CD1c-positive myeloid dendritic cell (primary cell): ENCODE measurements around the gene ARHGAP25.

Source experiments
- DNase-seq: peaks from one replicate; pipeline ENCODE4 v3.0.0-alpha.2; 2016; ENCODE audit errors: extremely low spot score

Gene ARHGAP25

GRCh38 chr2:68742626-68743415, 8.2 kb downstream of the ARHGAP25 start:
- peak; percentile 68 for DNase-seq

DNA sequence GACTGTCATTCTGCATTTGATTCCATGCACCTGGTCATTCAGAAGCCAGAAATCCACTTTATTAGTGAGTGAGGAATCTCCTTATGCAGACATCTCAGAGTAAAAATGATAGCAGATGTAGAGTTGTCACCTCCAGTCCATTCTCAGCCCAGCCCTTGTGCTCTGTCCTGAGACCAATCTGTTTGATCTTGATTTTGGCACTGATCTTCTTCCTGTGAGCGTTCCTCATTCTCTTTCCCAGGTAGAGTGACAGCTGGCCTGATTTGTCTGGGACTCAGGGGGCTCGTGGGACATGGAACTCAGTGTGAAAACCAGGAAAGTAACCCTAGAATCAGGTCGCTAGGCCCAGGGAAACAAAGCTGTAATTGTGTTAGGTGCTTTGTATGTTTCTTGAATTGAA, 8.9 kb downstream of the ARHGAP25 start:
- DNase-seq = no peak

DNA sequence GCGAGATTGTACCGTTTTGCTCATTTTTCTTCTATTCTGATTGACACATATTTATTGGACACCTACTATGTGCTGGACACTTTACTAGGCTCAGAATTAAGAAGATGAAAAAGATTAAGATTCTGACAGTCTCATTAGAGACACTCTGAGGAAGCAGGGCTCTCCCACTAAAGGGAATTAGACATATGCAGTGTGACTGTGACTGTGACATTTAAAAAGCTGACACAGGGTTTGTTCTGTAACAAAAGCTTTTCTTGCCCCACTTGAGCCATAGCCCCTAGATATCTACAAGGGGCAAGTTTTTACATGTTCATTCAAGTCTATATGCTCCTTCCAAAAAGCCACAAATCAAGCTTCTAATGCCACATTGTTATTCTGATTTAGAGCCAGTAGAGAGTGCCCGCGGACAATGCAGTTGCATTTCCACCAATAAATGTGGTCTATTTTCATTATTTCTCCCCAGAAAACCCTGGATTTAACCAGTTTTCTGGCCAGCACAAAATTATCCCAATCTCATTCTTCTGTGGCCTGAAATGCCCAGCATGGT, 9.8 kb downstream of the ARHGAP25 start:
- DNase-seq = peak; percentile 51

- DNase-seq = peak; percentile 51
Measured at GRCh38 chr2:68745006-68745405, 10.4 kb downstream of the ARHGAP25 start.

- DNase-seq = no peak
Measured at GRCh38 chr2:68746408-68746807, 11.8 kb downstream of the ARHGAP25 start.

- DNase-seq = no peak
Measured at GRCh38 chr2:68747413-68747812, 12.8 kb downstream of the ARHGAP25 start.

GRCh38 chr2:68747900-68748299, 13.3 kb downstream of the ARHGAP25 start:
- DNase-seq = no peak

DNA sequence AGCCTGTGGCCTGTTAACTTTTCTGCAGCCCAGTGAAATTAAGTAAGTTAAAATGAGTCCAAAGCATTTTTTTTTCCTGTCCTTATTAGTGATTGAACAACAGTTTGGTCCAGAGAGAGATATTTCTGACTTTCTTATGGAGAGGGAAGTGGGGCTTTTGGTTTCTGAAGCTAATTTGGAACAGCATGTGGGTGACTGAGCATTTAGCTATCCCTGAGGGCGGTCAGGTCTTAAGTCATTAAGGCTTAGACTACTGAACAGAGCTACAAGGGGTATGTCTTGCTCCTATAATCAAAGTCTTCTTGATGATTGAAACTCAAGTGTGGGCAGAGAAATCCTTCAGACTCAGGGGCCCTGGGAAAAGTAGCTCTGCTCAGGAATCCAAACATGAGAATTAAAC, 14.0 kb downstream of the ARHGAP25 start:
- peak; percentile 54 for DNase-seq

- no peak for DNase-seq
Measured at GRCh38 chr2:68749345-68749744, 14.7 kb downstream of the ARHGAP25 start.

DNA sequence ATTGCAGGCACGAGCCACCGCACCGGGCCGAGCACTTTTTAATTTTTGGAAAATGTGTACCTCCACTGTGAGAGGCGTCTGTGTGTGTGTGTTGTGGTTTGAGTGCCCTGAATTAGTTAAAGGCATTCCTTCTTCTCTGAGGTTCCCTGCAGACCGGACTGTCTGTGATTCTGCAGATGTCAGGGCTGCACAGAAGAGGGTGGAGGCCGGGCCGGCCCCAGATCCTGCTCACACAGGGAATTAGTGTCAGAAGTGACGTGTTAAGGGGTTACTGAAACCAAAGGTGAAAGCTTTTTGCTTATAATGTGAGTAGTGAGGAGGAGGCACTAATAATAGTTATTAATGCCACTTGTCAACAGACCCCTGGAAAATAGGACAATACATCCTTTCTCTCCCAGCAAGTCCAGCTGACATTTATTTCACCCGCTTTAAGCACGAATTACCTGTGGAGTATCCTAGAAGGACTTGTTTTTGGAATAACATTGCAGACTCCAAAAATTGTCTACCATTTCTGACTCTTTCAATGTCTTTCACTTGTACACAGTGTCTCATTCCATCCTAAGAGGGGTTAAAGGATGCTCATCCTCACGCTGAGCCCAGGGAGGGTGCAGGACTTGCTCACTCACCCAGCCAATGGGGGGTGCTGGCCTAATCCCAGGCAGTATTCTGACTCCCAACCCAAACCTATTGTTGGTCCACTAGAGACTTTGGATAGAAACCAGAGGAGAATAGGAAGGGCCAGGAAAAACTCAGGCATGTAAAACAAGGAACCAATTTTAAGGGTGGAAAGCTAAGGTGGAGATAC, 16.2 kb downstream of the ARHGAP25 start:
- DNase-seq = no peak

- DNase-seq = peak; percentile 93
Measured at GRCh38 chr2:68751397-68752339, 17.1 kb downstream of the ARHGAP25 start.

- DNase-seq = no peak
Measured at GRCh38 chr2:68753318-68753717, 18.7 kb downstream of the ARHGAP25 start.

DNA sequence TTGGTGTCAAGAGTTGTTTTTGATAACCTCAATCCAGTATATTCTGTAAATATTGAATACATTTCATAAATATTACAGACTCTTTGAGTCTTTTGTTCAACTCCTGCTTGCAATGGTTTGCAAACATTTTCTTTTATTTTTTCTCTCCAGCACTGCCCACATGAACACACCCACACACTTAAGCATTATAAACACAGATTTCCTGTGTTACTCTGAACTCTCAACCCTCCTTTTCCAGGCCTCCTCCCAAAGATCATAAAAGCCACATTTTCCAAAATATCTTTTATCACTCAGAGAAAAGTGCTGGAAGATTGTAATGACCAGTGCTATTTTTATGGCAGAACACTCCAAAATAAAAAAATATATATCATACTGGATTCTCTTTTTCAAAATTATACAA, 20.5 kb downstream of the ARHGAP25 start:
- no peak for DNase-seq

GRCh38 chr2:68756178-68756577, 21.6 kb downstream of the ARHGAP25 start:
- DNase-seq = no peak

DNA sequence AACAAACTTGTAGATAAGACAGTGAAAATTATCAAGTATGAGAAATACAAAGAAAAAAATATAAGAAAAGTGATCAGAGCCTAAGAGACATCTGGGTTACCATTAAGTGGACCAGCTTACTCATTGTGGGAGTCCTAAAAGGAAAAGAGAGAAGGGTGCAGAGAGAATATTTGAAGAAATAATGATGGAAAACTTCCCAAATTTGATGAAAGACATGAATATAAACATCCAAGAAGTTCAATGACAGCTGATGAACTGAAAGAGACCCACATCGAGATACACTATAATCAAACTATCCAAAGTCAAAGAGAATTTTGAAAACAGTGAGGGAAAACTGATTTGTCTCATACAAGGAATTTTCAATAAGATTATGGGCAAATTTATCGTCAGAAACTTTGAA, 22.5 kb downstream of the ARHGAP25 start:
- no peak for DNase-seq

DNA sequence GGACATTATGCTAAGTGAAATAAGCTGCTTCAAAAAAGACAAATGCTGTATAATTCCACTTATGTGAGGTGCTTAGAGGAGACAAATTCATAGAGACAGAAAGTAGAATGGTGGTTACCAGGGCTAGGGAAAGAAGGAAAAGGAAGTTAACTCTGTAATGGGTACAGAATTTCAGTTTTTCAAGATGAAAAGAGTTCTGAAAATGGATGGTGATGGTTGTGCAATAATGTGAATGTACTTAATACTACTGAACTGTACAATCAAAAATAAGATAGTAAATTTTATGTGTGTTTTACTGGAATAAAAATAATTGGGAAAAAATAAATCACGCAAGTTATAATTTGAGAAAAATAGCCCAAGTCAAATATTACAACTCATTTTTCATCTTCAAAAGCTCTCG, 27.5 kb downstream of the ARHGAP25 start:
- DNase-seq = no peak

GRCh38 chr2:68762665-68763064, 28.1 kb downstream of the ARHGAP25 start:
- peak; percentile 65 for DNase-seq

DNA sequence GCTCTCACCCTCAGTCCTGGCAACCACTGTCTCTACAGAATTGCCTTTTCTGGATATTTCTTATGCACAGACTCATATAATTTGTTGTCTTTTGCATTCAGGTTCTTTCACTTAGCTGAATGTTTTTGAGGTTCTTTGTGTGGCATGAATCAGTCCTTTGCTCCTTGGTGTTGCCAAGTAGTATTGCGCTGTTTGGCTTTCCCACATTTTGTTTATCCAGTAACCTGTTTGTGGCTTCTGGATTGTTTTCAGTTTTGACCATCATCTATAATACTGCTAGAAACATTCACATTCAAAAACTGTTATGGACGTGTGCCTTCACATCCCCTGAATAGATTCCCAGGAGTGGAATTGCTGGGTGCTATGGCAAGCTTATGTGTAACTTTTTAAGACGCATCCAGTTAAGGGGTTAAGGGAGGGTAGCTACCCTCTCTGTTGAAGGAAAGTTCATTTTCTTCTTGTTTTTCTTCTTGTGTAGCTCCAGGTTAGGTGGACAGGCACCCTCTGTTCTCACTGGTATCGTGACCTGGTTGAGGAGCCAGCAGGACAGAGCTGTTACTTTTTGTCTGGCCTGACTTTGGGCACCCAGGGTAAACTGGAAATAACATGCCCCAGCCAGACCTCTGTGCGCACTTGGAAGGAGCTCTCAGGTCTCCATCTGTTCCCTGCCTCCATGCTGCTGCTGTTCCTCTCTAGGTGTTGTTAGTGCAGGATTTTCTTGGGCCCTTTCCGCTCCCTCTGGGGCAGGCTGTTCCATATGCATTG, 29.6 kb downstream of the ARHGAP25 start:
- DNase-seq = no peak

DNA sequence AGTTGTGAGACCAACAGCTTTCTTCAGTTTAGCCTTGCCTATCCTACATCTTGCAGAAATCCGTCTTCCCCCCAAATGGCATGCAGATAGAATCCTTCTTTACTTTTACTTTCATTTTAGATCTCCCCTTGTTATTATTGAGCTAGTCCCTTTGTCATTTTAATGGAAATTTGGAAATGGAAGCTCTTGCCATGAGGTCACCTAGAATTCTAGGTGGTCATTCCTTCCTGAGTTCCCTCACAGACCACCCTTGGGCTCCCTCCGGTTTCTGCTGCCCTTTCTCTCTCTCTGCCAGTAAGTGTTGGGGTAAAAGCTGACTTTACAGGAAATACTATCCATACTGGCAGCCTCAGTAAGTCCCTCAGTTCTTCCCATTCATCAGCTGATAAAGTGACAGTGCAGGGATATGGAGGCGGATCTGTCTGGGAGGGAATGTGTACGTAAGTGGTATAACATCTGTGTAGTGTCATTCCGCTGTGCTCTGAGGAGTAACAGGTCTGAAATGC, 30.2 kb downstream of the ARHGAP25 start:
- no peak for DNase-seq

DNA sequence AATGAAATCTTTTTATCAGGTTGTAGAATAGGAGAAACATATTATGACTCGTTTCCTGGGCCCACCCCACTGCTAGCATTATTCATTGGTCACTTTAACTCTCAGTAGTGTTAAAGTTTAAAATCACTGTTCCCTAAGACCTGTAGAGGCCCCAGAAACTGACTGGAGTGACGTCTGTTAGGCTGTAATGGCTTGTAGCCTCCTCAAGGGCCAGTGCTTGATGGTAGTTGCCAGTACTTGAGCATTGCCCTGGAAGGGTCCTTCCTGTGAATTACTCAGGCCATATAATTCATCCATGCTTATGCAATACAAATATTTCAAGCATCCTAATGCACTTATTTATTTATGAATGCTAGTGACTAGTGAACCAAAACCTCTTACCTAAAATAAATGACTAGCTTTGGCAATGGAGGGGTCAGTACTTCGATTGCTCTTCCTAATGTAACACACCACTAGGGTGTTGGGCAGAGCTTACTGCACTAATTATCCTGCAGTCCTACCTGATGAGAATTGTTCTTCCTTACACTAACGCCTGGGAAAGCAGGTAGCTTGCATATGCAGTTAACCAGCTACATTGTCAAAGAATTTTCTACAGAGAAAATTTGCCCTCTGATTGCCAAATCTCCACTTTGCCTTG, 31.2 kb downstream of the ARHGAP25 start:
- DNase-seq = no peak
